Measurements from ENCODE around the gene DNTT.

DNA sequence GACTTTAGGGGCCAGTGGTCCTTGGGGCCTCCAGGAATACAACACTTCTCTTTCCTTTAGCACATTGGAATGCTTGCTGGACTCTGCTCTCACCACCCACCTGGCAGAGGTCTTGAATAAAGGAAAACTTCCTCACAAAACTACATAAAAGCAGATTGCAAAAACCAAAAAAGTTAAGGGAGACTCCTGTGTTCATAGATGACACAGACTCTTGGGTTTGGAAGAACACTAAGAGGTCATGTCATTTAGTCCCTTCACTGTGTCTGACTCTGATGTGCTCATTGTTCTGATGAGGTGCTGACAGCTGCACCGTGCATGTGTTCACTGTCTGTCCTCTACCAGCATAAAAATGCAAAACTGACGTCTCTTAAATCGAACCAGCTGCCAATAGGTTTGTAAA lies 44.2 kb upstream of the DNTT start:
- no peak for TF ChIP-seq ARNT (IDR thresholded peaks at IDR 0.05)
- TF ChIP-seq, protein P1, sequence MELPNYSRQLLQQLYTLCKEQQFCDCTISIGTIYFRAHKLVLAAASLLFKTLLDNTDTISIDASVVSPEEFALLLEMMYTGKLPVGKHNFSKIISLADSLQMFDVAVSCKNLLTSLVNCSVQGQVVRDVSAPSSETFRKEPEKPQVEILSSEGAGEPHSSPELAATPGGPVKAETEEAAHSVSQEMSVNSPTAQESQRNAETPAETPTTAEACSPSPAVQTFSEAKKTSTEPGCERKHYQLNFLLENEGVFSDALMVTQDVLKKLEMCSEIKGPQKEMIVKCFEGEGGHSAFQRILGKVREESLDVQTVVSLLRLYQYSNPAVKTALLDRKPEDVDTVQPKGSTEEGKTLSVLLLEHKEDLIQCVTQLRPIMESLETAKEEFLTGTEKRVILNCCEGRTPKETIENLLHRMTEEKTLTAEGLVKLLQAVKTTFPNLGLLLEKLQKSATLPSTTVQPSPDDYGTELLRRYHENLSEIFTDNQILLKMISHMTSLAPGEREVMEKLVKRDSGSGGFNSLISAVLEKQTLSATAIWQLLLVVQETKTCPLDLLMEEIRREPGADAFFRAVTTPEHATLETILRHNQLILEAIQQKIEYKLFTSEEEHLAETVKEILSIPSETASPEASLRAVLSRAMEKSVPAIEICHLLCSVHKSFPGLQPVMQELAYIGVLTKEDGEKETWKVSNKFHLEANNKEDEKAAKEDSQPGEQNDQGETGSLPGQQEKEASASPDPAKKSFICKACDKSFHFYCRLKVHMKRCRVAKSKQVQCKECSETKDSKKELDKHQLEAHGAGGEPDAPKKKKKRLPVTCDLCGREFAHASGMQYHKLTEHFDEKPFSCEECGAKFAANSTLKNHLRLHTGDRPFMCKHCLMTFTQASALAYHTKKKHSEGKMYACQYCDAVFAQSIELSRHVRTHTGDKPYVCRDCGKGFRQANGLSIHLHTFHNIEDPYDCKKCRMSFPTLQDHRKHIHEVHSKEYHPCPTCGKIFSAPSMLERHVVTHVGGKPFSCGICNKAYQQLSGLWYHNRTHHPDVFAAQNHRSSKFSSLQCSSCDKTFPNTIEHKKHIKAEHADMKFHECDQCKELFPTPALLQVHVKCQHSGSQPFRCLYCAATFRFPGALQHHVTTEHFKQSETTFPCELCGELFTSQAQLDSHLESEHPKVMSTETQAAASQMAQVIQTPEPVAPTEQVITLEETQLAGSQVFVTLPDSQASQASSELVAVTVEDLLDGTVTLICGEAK (IDR thresholded peaks at IDR 0.05), result no peak
- TF ChIP-seq, protein P1 (CRISPR knock-in tag; IDR thresholded peaks at IDR 0.05), result no peak
